Adipose tissue (tissue), 3 donors: ENCODE data around the gene HEPACAM. TPM values are rescaled to one million over a fixed set of nuclear protein-coding genes. Genes with fewer than 3 reads are reported as not detected.
A peak's percentile ranks its signal among the peaks of the same experiment; 100 is the strongest.

Experiments used
- H3K27ac ChIP-seq: one replicate; pipeline ENCODE4 v1.5.1; 2013; ENCODE audit warnings: low read depth, low read length
- WGBS, 3 donors: extraction: QIAGEN DNeasy Blood & Tissue Kit; methylation state at CpG; one replicate each; pipeline ENCODE4 v1.1.7; 2013; 5-methylcytosine and 5-hydroxymethylcytosine counted together
- polyA plus RNA-seq, 3 donors: library from polyadenylated mRNA; stranded (reverse); fragments of 200-250 nt; gene quantifications; one replicate each; pipeline ENCODE4 v1.2.3, GENCODE V29; 2013
- donor health status: healthy with polysubstance abuse.
- donor health status: Bipolar disorder and iron deficiency.
- donor health status: healthy.

Gene HEPACAM
- polyA plus RNA-seq, 3 donors, result 2.6 to 19.6 (median 4.7) TPM

DNA sequence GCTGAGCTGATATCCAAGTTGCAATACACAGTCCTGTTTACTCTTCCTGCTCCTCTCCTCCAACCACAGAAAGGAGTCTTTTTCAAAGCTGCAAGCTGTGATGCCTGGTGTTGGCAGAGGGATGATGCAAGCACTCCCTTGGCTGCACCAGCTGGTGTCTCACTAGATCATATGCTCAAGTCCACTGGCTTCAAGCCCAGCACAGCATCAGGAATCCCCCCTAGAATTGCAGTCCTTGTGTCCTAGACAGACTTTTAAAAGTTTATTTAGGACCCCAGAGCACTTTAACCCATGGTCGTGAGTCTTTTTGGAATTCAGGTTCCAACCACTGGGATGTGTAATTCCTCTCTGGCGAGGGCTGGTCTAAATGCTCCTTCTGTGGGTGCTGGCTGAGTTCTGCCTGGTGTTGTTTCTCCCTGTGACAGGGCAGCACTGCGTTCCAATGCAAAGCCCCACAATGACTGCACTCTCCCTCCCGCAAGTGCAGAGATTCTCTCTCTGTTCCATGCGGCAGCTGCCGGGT lies 18.7 kb downstream of the HEPACAM start:
- no peak overlapping the region for H3K27ac ChIP-seq
- WGBS, 3 donors, result 71 to 93% (median 76%) methylated on average over 6 of the region's 6 CpGs

DNA sequence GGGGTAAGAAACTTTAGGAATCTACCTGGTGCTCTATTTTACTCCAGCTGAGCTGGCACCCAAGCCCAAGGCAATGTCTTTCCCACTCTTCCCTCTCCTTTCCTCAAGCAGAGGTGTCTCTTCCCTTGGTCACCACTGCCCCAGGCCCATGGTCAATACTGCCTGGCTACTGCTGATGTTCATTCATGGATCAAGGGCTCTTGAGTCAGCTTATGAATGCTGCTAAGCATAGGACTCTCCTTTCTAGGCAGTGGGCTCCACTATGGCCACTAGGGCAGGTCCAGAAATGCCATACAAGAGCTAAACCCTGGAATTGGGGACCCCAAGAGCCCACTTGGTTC lies 19.5 kb downstream of the HEPACAM start:
- no peak overlapping the region for H3K27ac ChIP-seq

DNA sequence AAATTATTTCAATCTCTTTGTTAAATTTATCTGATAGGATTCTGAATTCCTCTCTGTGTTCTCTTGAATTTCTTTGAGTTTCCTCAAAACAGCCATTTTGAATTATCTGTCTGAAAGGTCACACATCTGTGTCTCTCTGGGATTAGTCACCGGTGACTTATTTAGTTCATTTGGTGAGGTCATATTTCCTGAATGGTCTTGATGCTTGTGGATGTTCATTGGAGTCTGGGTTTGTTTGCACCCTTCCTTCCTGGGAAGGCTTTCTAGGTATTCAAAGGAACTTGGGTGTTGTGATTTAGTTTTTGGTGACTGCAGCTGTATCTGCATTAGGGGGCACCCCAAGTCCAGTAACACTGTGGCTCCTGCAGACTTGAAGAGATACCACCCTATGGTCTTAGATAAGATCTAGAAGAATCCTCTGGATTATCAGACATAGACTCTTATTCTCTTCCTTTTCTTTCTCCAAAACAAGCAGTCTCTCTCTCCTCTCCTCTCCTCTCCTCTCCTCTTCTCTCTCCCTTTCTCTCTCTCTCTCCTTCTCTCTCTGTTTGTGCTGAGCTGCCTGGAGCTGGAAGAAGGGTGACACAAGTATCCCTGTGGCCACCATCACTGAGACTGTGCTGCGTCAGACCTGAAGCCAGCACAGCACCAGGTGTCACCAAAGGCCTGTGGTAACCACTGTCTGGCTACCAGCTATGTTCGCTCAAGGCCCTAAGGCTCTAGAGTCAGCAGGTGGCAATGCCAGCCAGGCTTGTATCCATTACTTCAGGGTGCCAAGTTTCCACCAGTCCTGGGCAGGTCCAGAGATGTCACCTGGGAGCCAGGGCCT lies 20.1 kb downstream of the HEPACAM start:
- 77 to 87% (median 84%) methylated on average over 3 of the region's 3 CpGs for WGBS, 3 donors
- no peak overlapping the region for H3K27ac ChIP-seq

DNA sequence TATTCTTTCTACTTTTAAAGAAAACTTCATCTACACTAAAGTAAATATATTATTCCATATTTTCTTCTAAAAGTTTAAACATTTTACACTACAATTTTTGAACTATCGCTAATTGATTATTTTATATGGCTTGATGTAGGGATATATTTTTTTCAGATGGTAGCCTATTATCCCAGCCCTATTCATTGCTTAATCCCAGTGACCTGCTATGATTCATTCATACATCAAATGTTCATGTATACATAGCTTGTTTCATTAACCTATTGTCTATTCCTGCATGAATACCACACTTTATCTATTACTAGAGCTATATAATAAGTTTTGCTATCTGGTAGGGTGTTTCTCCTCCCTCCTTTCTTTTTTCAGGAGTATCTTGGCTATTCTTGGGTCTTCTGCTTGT lies 33.2 kb downstream of the HEPACAM start:
- H3K27ac ChIP-seq, result no peak overlapping the region
- WGBS, 3 donors, result 93 to 100% (median 94%) methylated on average over 1 of the region's 1 CpG

DNA sequence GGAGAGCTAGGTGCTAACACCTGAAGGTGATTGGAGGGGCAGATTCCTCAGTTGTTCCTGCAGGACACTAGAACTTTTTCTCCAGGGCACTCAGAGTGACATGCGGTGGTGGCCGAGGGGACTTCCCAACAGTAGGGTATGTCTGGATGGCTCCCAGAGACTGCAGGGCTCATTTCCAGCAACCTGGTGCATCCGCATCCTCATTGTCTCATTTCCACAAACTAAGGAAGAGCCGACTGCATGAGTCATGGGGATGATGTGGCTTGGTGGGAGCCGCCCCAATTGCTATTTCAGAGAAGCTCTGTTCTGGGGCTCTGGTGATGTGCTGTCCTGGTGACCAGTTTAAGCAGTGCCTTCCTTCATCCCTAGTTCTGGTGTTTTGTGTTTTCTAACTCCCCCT lies 35.4 kb downstream of the HEPACAM start:
- WGBS, 3 donors, result 59 to 72% (median 60%) methylated on average over 5 of the region's 5 CpGs
- H3K27ac ChIP-seq, result no peak overlapping the region

DNA sequence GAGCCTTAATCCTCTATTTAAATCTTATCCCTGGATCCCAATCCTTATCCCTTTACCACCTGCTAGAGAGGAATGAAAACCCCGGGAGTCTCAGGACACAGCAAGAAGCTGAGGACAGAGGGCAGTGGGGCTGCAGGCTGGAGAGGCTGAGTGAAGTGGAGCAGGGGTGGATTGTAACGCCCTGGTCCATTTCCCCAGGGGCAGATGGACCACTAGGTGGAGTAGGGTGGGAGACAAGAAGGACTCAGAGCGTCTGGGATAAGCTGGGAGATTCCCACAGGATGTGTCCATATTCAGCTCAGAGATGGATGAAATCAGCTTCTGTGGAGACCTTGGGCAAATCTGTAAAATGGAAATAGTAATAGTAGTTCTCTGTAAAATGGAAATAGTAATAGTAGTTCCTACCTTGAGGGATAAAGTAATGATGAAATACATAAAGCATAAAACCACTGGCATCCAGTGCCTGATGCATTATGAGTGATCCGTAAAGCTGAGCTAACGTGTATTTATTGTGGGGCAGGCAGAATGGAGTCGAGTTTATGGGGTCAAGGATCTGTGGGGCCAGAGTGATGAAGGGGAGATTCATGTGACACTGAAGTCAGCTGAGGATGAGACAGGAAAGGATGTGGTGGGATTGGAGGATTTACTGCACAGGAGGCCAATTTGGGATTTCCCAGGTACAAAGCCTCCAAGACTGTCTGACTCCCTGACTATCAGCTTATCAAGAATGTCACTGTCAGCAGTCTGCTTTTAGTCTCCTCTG lies 36.3 kb downstream of the HEPACAM start:
- H3K27ac ChIP-seq, result peak overlapping the region; percentile 92
- WGBS, 3 donors, result 51 to 66% (median 63%) methylated on average over 6 of the region's 6 CpGs

DNA sequence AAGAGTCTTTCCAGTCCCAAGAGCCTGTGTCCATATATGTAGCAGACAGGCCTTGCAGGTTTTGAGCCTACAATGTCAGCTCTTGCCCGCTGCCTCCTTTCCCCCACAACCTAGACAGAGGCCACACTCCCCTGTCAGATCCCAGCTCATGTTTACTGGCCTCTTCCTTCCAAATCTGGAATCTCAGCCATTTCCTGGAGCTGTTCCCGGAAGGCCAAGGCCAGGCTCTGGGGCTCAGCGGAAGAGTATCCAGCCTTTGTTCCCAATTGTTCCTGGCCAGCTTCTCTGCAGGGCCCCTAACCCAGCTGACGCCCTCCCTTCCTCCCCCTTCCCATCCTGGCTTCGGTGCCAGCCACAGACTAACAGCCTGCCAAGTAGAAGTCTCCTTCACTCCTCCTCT lies 37.1 kb downstream of the HEPACAM start:
- H3K27ac ChIP-seq, result peak overlapping the region; percentile 92
- 28 to 32% (median 30%) methylated on average over 5 of the region's 5 CpGs for WGBS, 3 donors

DNA sequence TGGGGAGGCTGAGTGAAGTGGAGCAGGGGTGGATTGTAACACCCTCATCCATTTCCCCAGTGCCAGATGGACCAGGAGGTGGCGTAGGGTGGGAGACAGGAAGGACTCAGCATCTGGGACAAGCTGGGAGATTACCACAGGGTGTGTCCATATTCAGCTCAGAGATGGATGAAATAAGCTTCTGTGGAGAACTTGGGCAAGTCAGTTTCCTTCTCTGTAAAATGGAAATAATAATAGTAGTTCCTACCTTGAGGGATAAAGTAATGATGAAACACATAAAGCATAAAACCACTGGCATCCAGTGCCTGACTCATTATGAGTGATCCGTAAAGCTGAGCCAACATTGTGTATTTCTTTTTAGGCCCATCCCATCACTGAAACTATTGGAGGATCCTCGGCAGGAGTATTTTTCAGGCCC lies 37.6 kb downstream of the HEPACAM start:
- WGBS, 3 donors, result 30 to 57% (median 32%) methylated on average over 3 of the region's 3 CpGs
- H3K27ac ChIP-seq, result peak overlapping the region; percentile 92

DNA sequence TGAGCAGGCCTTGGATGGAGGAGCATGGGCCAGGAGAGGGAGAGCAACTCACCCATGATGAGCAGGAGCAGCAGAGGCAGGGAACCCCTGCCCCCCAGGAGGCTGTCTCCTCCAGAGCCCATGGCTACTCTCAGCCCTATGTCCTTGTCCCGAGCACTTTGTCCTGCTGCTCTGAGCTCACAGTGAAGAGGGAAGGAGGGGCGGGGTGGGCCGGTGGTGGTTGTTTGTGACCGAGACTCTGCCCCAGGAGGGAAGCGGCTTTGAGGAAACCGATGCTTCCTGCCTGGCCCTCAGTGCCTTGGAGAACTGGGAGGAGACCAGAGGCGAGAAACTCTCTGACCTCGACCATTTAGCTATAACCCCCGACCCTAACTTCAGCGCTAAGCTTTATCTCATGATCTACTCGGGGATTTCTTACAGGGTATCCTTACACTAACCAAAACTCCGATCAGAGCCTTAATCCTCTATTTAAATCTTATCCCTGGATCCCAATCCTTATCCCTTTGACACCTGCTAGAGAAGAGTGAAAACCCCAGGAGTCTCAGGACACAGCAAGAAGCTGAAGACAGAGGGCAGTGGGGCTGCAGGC lies 38.1 kb downstream of the HEPACAM start, which contains the start of gene ROBO4:
Gene ROBO4 (minus strand): TSS at position 192 of the 589 bp plus-strand sequence. CDS start 70 bp downstream, at position 122.
- WGBS, 3 donors, result 12 to 31% (median 22%) methylated on average over 12 of the region's 12 CpGs

DNA sequence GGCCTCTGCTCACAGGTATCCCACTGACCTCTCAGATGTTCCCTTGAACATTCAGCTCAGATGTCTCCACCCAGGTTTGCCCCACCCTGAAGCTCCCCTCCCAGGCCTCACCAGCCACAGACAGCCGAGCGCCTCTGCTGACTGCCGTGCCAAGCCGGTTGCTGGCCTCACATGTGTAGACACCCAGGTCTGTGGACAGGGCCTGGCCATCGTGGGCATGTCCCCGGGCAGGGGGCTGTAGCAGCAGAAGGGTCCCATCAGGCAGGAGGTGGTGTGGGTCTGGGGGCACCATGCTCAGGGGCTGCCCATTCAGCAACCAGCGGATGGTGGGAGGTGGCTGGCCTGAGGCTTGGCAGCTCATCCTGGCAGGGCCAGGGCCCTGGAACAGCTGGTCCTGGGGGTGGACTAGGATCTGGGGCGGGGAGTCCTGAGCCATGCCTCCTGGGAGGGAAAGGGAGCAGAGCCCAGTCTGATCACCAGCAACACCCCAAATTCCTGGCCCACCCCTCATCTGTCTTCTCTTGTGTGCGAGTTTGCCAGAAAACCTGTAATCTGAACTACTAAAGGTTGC lies 38.9 kb downstream of the HEPACAM start:
- peak overlapping the region; percentile 13 for H3K27ac ChIP-seq
- 37 to 75% (median 43%) methylated on average over 9 of the region's 9 CpGs for WGBS, 3 donors

More for the DNA sequence above, 38.1 kb downstream of the HEPACAM start, which contains the start of gene ROBO4:
- peak within 1 kb of the TSS; percentile 92 for H3K27ac ChIP-seq

DNA sequence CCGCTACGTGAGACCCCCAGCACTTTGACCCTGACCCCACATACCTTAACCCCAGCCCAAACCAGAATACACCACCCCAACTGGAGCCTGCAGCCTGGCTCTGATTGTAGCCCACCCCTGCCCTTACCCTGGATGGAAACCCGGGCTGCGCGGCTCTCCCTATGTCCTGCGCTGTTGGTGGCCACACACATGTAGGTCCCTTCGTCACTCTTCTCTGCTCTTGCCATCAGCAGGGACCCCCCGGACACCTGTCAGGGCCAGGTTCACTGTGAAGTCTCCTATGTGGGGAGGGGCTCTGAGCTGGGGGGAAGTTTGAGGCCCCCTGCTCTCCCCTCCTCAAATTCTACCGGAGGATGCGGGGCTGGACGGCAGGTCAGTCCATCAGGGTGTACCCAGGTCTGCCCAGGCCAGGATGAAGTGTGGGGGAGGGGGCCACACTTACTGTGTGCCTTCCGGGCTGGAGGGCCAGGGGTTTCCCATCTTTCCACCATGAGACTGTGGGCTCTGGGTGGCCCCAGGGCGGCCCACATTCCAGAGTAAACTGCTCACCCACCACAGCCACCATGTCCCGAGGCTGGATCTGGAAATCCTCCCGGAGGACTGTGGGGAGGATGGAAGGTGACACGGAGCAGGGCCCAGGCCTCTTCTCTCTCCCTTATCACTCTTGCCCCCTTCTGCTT lies 39.6 kb downstream of the HEPACAM start:
- no peak overlapping the region for H3K27ac ChIP-seq
- 69 to 78% (median 74%) methylated on average over 16 of the region's 16 CpGs for WGBS, 3 donors

DNA sequence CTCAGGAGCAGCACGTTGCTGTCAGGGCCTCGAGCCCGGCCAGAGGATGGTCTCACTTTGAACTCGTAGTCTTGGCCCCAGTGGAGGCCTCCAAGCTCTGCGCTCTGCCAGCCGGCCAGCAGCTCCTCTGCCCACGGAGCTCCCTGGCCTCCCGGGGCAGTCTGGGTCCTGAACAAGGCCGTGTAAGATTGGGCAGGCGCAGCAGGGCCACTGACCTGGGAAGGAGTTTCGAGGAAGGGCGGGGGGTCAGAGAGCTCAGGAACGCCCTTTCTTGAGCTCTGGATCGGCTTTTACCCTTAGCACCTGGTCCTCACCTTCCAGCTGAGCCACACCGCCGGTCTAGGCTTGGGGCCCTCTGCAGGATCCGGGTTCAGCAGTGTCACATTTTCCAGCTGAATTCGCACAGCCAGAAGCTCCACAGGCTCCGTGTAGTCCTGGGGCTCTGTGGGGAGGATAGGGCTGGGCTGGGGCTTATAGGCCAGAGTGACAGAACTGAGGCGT lies 40.3 kb downstream of the HEPACAM start:
- 69 to 74% (median 69%) methylated on average over 20 of the region's 20 CpGs for WGBS, 3 donors
- H3K27ac ChIP-seq, result no peak overlapping the region

DNA sequence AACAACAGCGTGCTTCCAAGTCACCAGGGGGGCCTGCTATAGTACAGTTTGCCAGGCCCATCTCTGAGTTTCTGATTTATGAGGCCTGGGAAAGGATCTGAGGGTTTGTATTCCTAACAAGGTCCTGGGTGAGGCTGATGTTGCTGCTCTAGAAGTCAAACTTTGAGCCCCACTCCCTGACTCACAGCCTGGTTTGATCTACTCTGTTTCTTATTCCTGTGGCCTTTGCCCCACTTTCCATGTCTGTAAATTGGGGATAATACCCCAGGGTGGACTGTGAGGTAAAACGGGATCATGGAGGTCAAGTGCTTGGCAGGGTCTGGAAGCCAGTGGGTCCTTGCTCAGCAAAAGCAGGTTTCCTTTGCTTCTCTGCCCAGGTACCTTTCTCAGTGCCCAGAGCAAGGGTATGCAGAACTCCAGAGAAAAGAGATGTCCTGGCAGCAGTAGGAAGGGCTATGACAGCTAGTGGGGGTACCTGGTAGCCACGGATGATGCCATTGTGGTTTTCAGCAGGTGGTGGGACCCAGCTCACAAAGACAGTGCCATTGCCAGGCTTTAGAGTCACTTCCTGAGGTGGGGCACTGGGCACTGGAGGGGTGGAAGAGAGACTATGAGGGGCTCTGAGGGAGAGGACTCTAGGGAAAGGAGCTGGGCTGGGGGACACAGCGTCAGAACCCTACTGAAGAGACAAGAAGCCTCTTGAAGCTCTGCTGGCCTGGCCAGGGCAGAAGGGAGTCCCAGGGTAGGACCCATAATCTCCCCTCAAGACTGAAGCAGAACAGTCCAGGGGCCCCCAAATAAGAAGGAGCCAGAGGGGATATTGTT lies 41.0 kb downstream of the HEPACAM start:
- no peak overlapping the region for H3K27ac ChIP-seq
- WGBS, 3 donors, result 66 to 69% (median 68%) methylated on average over 4 of the region's 4 CpGs

DNA sequence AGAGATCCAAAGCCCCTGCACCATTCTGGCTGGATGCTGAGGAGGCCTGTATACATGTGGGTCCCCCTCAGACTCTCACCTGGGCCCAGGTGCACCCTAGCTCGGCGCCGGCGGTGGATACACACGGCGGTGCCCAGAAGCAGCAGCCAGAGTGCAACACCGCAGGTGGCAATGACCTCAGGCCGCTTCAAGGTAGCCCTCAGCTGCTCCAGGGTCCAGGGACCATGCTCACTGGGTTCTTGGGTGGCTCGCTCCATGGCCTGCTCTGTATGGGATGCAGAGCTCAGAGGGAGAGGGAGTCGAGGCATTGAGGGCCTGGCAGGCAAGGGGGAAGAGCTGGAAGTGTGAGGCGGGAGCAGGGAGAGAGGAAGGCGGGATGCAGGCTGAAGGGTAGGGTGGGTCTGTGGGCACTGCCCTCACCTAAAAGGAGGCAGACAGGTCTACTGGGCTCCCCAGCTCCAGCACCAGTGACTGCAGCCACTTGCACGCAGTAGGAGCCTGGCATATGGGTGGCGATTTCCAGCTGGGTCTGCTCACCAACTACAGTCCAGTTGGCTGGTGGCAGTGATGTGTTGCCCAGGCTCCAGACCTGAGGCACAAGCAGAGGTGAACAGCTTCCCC lies 42.0 kb downstream of the HEPACAM start:
- no peak overlapping the region for H3K27ac ChIP-seq
- 85 to 86% (median 85%) methylated on average over 14 of the region's 14 CpGs for WGBS, 3 donors

DNA sequence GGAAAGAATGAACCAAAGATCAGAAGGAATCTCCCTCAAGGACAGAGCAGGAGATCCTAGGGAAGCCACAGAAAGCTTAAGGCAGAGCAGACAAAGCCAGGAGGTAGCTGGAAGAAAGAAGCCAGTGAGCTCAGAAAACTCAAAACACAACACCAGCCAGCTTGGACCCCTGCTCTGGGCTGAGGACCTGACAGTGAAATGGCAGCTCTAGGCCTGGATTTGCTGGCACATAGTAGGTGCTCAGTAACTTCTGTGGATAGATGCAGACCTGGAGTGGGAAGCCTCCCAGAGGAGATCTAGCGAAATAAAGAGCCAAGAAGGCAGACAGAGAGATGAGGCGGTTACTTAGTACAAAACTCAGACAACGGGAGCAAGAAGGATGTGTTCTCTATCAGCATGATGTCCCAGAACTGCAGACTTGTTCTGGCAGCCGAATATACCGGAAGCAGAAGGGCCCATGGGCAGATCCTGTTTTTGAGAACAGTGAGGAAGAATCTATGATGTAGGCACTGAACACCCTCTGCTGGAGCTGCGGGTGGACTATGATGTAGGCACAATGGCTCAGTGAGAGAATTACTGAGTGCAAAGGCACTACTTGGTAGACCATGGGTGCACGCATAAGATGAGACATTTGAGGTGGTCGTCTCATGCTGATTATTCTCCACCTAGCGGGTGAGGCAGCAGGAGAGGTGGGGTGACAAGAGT lies 42.9 kb downstream of the HEPACAM start:
- no peak overlapping the region for H3K27ac ChIP-seq
- WGBS, 3 donors, result 58 to 73% (median 59%) methylated on average over 9 of the region's 9 CpGs

DNA sequence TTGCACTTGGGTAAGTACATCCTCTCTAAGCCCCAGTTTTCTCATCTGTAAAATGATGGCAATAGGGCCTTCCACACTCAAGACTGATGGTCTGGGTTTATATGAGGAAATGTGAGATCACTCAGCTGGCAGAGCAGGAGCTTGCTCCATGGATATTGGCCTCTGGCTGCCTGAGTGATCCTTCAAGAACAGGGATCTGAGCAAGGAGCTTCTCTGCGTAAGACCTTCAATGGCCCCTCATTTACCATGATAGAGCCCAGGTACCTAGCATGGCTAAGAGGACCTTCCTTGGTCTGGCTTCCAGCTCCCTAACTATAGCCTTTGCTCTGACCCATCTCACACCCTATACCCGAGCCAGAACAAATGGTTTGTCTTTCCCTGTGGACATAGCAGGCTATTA lies 43.7 kb downstream of the HEPACAM start:
- no peak overlapping the region for H3K27ac ChIP-seq
- 69 to 90% (median 81%) methylated on average over 2 of the region's 2 CpGs for WGBS, 3 donors
